HuH-7.5 (cell line): Measurements from ENCODE around the gene TLL1.
A peak's percentile ranks its signal among the peaks of the same experiment; 100 is the strongest.

Experiments used
- DNase-seq: peaks from one replicate; pipeline ENCODE4 v3.0.0; 2011; ENCODE audit warnings: low spot score

The TLL1 gene

DNA sequence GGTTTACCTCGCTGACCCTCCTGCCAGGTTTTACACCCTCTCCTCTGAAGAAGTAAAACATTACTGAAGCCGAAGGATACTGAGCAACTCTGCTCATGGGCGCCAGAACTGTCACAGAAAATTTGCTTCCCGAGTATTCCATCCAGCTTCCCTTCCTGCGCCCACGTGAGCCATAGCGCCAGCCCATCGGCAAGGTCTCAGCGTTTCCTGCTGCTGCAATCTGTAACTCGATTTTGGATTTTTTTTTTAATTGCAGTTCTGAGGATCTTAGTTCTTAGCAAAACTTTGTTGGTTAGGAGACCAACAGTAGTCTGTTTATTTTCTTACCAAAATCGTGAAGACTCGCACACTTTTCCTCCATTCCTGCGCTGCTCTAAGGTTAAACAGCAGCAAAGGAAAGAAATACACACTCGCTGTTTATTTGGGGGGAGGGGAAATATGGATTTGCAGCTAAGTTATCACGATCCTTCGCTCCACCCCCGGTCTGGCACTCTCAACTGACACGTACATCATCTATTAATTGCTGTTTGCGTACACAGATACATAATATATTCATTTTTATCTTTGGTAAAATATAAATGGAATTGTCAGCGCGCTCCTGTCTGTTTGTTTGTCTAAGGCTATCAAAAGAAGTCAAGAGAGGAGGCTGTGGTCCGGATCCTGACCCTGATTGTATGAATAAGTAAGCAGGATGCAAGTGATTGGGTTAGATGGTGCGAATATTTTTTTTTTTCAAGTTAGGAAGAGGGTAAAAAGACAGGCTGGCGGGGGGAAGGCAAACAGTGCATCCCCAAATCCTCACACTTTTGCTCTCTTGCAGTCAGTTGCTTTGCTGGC lies at the start of gene TLL1:
Gene TLL1 (plus strand): TSS at position 777 of the 837 bp plus-strand sequence. CDS start 668 bp downstream, outside the sequence.
- DNase-seq = no peak

- no peak for DNase-seq
Observed at GRCh38 chr4:165826166-165826565, 46.9 kb upstream of the TLL1 start.

DNA sequence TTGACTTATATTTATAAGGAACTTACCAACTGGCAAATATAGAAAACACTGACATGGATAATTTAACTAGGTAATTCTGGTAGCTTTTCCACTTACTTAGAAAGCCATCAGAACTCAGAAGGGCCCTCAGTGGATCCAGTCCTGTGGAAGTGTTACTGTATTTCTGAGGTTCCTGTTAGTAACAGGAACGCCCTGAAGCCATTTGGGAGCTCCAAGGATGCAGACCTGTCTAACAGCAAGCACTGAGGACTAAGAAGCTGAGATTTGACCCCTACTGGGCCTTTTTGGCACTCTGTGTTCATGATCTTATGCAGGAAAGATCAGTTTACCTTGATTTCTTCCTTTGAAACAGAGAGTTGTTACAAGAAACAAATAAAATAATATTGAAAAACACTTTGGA lies 46.0 kb upstream of the TLL1 start:
- DNase-seq = no peak

- no peak for DNase-seq
Observed at GRCh38 chr4:165828928-165829327, 44.1 kb upstream of the TLL1 start.

DNA sequence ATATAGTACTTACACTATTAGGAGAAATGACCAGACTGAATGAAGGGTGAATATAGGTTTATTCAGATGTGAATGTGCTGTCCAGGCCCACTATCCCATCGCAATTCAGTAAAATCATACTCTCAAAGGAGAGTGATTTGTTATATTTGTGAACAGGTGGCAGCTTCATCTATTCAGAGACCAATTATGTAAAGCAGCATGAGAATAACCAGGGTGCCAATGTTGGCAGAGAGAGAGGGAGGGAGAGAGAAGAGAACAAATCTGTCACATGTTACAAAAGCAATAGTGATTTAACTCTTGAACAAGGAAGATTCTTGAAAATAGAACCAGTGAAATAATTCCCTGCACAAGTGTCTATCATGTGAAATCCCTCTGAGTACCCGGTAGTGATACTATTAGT lies 38.9 kb upstream of the TLL1 start:
- DNase-seq = no peak

DNA sequence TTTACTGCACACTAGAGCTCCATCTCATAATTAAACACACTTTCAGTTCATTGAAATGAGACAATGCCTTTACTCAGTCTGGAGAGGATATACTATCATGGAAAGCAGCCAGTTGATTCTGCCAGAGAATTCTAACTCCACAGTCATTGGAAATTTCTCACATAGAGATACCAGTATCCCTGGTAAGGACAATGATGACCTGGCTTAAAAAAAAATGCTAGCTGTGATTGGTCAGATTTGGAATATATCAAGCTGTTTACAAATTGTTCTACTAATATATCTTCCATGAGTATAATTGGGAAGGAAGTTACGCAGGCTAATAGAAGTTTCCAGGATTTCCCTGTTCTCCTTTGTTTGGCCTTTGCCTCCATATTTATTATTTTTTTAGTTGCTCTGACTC lies 34.5 kb upstream of the TLL1 start:
- DNase-seq = no peak

DNA sequence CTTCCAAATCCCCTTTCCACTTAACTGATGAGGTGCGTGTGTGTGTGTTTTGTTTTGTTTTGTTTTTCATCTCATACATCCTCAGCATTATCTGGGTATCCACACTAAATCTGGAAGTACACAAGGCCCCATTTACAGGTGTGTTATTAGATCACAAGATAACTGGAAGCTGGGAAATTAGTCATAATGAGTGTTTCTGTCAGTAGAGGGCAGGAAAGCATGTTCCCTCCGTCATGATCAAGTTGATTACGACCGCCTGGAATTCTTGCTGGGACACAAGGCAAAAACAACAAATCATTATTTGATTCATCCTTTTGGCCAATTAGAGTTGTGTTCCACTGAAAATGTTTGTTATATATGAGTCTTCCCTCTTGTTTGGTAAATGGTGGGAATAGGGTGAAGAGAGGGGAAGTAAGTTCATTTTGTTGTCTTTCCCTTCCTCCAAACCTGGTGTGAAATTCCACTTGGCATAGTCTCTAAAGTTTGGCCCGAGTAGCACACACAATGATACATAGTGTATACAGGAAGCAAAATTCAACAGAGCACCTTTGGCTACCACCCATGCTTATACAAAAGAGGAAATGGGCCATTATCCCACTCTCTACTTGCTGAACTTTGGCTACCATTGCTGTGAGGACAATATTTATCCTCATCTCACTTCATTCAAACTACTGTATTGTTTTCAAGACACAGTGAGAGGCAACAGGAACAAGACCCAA lies 33.3 kb upstream of the TLL1 start:
- DNase-seq = no peak

DNA sequence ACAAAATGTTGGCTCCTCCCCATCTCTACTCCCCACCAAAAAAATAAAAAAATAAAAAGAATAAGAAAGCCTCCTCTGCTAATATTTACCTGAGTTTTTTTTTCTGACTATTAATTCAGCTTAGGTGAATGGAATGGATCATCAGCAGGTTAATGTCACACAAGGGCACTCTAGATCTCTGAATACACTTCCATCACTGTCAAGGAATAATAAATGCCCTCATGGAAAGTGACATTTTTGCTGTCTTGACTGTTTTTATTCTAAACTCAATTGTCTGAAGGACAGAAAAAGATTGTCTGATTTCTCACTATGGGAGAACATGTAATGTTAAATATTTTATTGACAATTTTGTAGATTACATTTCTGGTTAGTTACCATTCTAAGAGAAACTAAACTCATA lies 30.4 kb upstream of the TLL1 start:
- DNase-seq = no peak

DNA sequence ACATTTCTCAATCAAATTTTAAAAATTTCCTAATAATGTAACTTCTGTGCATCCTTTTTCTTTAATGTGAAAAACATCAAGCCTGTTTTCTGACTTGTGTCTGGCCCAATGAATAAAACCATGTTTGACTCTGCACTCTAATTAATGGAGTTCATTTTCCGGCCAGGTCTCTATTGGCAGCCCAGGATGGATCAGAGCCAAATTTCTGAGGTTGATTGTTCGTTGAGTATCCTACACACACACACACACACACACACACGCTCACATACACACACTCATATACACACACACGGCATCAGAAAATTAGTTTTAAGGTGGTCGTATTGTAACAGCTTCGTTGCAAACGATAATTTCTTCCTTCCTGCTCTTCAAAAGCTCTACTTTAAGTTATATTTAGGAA lies 28.9 kb upstream of the TLL1 start:
- no peak for DNase-seq

- no peak for DNase-seq
Observed at GRCh38 chr4:165851256-165851655, 21.8 kb upstream of the TLL1 start.

GRCh38 chr4:165855191-165855590 lies 17.8 kb upstream of the TLL1 start:
- no peak for DNase-seq

DNA sequence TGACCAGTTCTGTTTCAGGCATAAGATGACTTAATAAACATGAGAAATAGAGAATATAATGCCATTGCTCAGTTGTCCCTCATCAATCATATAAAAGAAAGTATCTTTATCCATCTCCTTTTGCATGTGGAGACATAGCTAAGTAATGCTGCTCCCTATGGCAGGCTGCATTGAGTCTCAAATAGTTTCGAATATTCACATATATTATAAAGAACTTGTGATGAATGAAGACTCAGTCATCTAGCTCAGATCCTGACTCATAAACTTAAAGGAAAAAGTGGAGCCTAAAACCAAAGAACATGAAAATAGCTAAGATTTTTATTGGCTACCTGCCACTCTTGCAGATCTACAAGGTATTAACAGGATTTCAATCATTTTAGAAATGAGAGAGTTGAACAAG lies 11.7 kb upstream of the TLL1 start:
- no peak for DNase-seq

DNA sequence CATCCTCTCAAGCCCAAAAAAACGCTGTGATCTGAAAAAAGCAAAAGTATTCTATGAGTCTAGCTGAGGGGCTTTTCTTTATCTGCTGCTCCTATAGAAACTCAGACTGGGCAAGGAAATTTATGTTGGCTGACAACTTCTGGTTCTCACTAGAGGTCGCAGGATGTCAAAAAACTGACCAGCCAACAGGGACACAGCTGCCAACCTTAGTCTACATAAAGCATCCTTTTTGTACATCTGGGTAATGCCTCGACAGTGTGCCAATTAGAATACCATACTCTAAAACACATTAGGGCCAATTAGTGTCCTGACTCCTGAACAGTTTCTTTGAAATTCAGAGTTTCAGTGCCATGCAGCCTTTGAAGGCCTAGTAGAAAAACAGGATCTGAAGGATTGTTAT lies 8.8 kb upstream of the TLL1 start:
- DNase-seq = no peak

- DNase-seq = no peak
Observed at GRCh38 chr4:165866019-165866650, 6.9 kb upstream of the TLL1 start.

DNA sequence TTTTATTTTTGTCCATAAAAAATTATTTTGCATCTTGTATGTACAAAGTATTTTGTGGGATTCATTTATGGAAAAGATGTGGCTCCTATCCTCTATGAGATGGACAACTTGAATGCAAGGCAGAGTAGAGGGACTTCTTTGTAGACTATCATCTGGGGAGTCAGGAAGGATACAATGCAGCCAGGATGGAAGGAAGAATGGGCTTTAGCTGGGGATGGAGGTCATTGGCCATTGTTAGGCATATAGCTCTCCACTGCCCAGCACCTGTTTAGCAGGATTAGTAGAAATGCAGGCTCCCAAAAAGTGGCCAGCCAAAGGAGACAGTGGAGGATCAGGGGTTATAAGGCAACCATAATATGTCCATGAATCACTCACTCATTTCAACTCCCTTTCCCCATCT lies 5.1 kb upstream of the TLL1 start:
- no peak for DNase-seq

GRCh38 chr4:165873298-165874071 lies 448 bp downstream of the TLL1 start:
- peak; percentile 63 for DNase-seq

- no peak for DNase-seq
Observed at GRCh38 chr4:165874072-165874790, 1.2 kb downstream of the TLL1 start.

GRCh38 chr4:165874791-165875371 lies 1.8 kb downstream of the TLL1 start:
- DNase-seq = no peak

DNA sequence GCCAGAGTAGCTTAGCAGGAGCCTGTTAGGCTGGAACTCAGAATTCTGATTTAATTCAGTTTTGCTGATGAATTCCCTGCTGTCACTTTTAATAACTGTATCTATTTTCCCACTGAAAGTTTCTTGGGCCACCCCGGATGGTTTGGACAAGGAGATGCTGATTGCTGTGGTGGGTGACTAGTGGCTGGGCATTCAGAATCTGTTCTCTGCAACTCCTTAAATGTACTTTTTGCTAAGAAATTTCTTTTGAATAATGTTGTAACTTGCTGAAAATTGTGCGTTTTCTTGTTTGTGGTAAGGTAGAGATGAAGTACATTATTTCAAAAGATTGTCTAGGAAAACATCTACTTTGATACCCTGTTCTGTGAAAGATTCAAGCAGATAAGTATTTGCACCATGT lies 2.4 kb downstream of the TLL1 start:
- DNase-seq = no peak

GRCh38 chr4:165877286-165877685 lies 4.2 kb downstream of the TLL1 start:
- DNase-seq = no peak

DNA sequence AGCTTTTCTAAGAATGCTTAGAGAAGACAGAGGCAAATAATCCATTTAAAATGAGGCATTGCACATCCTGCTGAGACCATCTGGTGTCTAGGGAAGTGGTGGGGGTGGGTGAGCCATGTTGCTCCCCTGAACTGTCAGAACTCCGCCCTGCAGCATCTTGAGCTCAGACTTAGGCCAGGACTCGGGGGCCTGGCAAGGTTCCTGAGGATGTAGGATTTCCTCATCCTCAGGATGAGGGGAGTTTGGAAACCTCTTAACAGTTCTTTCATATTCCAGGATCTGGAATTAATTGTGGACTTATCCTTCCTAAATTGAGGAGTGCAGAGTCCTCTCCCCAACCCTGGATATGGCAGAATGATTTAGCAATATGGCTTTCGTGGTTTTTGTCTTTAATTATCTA lies 6.6 kb downstream of the TLL1 start:
- DNase-seq = no peak
